HL-60 (cell line): ENCODE measurements around the gene RSU1.

Source experiments
- DNase-seq, 2 experiments: peaks; one replicate each; pipeline ENCODE4 v3.0.0-alpha.2; 2010 to 2020; ENCODE audit warnings: low read depth in 1 of 2, low spot score in 1 of 2
- H3K27ac ChIP-seq: fragments of 250-450 bp; sonication (Bioruptor Pico); replicated peaks from 2 replicates; pipeline ENCODE4 v1.5.1; 2020; ENCODE audit warnings: mild to moderate bottlenecking, moderate library complexity
- H3K27me3 ChIP-seq: fragments of 250-450 bp; sonication (Bioruptor Pico); 2 replicates; pipeline ENCODE4 v1.5.1; 2021; ENCODE audit warnings: mild to moderate bottlenecking, moderate library complexity; ENCODE audit not compliant: insufficient read depth, poor library complexity, severe bottlenecking
- H3K4me3 ChIP-seq: replicated peaks from 2 replicates; pipeline ENCODE4 v1.5.1; 2011; ENCODE audit warnings: mild to moderate bottlenecking, control low read depth, low read length; ENCODE audit not compliant: insufficient read depth
- CTCF ChIP-seq: IDR thresholded peaks from one replicate; pipeline ENCODE4 v1.5.1; 2011; ENCODE audit warnings: low read length, control low read depth, inconsistent platforms; ENCODE audit not compliant: insufficient read depth
- GABPA ChIP-seq: IDR thresholded peaks from 2 replicates; pipeline ENCODE4 v1.6.1; 2012; ENCODE audit warnings: low read depth
- POLR2AphosphoS5 ChIP-seq: IDR thresholded peaks from 2 replicates; pipeline ENCODE4 v1.6.1; 2012; ENCODE audit warnings: low read depth
- SPI1 ChIP-seq: IDR thresholded peaks from 2 replicates; pipeline ENCODE4 v1.6.1; 2012; ENCODE audit warnings: low read depth, mild to moderate bottlenecking, borderline replicate concordance
- TF ChIP-seq, protein P1 (sequence below): IDR thresholded peaks from 2 replicates; pipeline ENCODE4 v1.6.1; 2012; ENCODE audit warnings: low read depth; ENCODE audit not compliant: insufficient replicate concordance

RSU1 gene

GRCh38 chr10:16741540-16741939 is 75.7 kb downstream of the RSU1 start:
- Histone ChIP-seq H3K27me3 (no peaks in the 10 kb centered on the region), H3K27ac (no peak overlapping the region), H3K4me3 (no peak overlapping the region)
- TF ChIP-seq GABPA (no peak), SPI1 (no peak), CTCF (no peak), POLR2AphosphoS5 (no peak)
- TF ChIP-seq, protein P1, sequence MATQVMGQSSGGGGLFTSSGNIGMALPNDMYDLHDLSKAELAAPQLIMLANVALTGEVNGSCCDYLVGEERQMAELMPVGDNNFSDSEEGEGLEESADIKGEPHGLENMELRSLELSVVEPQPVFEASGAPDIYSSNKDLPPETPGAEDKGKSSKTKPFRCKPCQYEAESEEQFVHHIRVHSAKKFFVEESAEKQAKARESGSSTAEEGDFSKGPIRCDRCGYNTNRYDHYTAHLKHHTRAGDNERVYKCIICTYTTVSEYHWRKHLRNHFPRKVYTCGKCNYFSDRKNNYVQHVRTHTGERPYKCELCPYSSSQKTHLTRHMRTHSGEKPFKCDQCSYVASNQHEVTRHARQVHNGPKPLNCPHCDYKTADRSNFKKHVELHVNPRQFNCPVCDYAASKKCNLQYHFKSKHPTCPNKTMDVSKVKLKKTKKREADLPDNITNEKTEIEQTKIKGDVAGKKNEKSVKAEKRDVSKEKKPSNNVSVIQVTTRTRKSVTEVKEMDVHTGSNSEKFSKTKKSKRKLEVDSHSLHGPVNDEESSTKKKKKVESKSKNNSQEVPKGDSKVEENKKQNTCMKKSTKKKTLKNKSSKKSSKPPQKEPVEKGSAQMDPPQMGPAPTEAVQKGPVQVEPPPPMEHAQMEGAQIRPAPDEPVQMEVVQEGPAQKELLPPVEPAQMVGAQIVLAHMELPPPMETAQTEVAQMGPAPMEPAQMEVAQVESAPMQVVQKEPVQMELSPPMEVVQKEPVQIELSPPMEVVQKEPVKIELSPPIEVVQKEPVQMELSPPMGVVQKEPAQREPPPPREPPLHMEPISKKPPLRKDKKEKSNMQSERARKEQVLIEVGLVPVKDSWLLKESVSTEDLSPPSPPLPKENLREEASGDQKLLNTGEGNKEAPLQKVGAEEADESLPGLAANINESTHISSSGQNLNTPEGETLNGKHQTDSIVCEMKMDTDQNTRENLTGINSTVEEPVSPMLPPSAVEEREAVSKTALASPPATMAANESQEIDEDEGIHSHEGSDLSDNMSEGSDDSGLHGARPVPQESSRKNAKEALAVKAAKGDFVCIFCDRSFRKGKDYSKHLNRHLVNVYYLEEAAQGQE, result no peak
- DNase-seq, result no peak

- no peak for TF ChIP-seq SPI1
- TF ChIP-seq GABPA, result no peak
- no peak for TF ChIP-seq POLR2AphosphoS5
- no peak for DNase-seq
- H3K27ac ChIP-seq, result no peak overlapping the region
- no peaks in the 10 kb centered on the region for H3K27me3 ChIP-seq
- no peak overlapping the region for H3K4me3 ChIP-seq
Measured at GRCh38 chr10:16737420-16737819, 79.8 kb downstream of the RSU1 start.

GRCh38 chr10:16735671-16736070 is 81.6 kb downstream of the RSU1 start:
- no peak for DNase-seq
- Histone ChIP-seq H3K27ac (no peak overlapping the region), H3K27me3 (no peaks in the 10 kb centered on the region), H3K4me3 (no peak overlapping the region)
- no peak for TF ChIP-seq CTCF
- TF ChIP-seq SPI1, result no peak
- TF ChIP-seq, protein P1, result no peak
- TF ChIP-seq GABPA, result no peak
- no peak for TF ChIP-seq POLR2AphosphoS5

GRCh38 chr10:16732376-16732775 is 84.8 kb downstream of the RSU1 start:
- no peak for DNase-seq
- no peak overlapping the region for H3K4me3 ChIP-seq
- TF ChIP-seq, protein P1, result no peak
- TF ChIP-seq SPI1 (no peak), POLR2AphosphoS5 (no peak), GABPA (no peak), CTCF (no peak)

More at GRCh38 chr10:16732376-16732775, 84.8 kb downstream of the RSU1 start:
- Histone ChIP-seq H3K27ac (no peak overlapping the region), H3K27me3 (no peaks in the 10 kb centered on the region)
